D341Med (cell line): ENCODE measurements around the gene ARMC3.
"Not testable (repeated sequence)": the region's sequence is repeated elsewhere in the genome, so short reads cannot be mapped to it uniquely, and the experiment has no call there.

Experiments
- DNase-seq: peaks from one replicate; pipeline ENCODE4 v3.0.0; 2012; ENCODE audit warnings: low spot score

ARMC3 gene, protein sequence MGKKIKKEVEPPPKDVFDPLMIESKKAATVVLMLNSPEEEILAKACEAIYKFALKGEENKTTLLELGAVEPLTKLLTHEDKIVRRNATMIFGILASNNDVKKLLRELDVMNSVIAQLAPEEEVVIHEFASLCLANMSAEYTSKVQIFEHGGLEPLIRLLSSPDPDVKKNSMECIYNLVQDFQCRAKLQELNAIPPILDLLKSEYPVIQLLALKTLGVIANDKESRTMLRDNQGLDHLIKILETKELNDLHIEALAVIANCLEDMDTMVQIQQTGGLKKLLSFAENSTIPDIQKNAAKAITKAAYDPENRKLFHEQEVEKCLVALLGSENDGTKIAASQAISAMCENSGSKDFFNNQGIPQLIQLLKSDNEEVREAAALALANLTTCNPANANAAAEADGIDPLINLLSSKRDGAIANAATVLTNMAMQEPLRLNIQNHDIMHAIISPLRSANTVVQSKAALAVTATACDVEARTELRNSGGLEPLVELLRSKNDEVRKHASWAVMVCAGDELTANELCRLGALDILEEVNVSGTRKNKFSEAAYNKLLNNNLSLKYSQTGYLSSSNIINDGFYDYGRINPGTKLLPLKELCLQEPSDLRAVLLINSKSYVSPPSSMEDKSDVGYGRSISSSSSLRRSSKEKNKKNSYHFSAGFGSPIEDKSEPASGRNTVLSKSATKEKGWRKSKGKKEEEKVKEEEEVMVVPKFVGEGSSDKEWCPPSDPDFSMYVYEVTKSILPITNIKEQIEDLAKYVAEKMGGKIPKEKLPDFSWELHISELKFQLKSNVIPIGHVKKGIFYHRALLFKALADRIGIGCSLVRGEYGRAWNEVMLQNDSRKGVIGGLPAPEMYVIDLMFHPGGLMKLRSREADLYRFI

DNA sequence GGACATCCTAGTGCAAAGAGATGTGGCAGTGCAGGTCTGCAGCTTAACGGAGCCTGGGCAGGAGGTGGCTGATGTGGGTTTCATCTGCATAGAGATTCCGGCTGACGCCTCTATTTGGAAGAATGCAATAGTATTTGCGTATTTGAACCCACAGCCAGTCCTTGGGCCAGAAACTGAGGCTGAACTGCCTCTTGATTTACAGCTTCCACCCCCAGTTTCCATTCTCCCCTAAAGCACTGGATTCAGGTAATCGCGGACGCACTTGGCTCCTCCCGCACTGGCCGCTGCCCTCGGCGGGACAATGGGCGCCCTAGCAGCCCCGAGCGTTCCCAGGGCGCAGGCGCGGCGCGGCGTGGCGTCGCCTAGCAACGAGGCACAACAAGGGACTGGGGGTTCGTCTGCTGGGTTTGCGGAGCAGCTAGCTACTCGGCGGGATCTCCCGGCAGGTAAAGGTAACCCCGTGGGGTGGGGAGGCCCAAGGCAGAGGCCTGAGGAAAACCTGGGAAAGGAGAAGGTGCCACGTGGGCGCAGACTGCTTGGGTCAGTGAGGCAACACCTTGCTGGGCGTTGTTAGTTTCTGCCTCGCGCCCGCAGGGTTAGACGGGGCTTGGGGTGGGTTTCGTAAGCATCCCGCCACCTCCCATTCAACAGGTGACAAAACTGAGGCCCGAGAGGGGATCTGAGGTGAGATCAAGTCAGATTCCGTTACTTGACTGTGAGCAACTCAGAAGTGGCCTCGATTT lies at the start of gene ARMC3:
ARMC3 (plus strand) TSS at position 393 of the 743 bp plus-strand sequence. CDS start 3,944 bp downstream, outside the sequence.
- peak; percentile 27 for DNase-seq

DNA sequence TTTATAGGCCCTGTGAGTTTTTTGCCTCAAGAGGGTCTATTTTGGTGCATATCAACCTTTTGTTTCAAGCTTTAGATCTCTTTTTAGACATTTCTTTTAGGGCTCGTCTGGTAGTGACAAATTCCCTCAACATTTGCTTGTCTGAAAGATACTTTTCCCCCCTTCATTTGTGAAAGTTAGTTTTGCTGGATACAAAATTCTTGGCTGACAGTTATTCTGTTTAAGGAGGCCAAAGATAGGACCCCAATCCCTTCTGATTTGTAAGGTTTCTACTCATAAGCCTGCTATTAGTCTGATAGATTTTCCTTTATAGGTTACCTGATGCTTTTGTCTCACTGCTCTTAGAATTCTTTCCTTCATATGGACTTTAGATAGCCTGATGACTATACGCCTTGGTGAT lies 36.1 kb upstream of the ARMC3 start:
- no peak for DNase-seq

DNA sequence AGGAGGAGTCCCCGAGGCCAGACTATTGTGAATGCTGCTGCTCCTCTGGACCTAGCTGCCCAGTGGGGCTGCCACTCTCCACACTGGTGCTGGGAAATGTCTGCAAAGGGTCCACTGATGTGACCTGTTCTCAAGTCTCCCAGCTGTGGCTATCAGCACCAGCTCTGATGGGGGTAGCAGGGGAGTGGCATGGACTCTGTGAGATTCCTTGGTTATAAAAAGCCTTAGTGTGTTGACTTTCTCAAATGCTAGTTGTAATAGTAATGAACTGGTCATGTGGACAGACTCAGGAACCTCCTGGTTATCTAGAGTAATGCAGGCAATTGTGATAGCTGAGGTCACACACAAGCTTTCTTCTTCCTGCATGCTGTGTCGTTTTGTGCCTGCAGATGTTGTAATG lies 34.1 kb upstream of the ARMC3 start:
- no peak for DNase-seq

DNA sequence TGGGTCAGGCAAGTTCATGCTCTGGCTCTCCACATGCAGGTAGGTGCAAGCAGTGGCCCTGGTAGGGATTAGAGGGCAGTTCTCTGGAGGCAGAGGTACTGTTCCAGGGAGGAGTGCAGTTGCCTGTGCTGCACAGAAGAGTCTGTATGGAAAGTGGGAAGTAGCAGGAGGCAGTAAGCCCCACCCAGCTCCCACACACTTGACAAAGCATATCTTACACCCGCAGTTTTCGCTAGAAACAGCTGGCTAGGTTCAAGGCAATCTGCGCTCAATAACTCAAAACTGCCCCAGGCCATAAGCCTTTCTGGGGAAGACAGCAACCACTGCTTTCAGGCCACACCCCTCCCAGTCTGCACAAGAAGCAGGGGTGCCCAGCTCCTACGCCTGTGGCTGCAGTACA lies 33.1 kb upstream of the ARMC3 start:
- no peak for DNase-seq

DNA sequence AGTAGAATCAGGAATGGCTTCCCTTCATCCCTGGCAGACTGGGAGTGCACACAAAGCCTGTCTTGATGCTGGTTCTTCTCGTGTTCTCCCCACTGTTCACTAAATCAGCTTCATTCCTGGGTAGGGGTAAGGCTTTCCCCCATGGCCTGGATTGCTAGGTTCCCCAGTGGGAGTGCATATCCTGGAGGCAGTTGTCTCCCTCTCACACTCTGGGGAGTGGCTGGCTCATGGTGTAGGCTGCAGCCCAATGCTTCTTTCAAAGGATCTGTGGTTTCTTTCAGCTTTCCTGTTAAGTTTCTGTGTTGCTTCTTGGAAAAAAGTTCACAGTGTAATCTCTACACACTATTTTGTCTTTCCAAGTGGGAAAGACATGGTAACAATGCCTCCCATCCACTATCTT lies 32.6 kb upstream of the ARMC3 start:
- no peak for DNase-seq

DNA sequence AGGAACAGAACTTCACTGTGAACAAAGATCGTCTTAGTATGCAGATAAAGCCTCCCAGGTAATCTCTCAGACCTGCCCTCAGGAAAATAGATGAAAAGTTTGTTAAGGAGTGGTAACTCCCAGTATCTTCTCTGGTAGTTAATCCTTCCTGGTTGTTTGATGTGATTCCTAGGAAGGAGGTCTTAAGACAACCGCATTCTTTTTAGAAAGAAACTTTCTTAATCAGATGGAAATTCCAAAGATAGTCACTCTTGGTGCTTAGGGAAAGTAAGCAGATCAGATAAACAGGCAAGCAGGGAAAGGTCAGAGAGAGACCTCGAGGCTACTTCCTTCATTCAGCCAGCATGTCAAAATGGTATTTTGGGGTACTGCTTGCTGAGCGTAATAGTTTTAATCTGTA lies 30.5 kb upstream of the ARMC3 start:
- no peak for DNase-seq

DNA sequence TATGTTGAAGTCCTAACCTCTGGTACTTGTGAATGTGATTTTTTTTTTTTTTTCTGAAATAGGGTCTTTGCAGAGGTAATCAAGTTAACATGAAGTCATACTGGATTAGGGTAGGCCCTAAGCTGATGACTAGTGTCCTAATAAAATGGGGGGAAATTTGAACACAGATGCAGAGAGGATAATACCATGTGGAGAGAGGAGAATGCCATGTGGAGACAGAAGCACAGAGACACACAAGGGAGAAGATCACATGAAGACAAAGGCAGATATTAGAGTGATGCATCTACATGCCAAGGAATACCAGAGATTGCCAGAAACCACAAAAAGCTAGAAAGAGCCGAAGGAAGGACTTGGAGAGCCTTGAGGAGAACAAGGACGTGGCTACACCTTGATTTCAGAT lies 28.5 kb upstream of the ARMC3 start:
- no peak for DNase-seq

DNA sequence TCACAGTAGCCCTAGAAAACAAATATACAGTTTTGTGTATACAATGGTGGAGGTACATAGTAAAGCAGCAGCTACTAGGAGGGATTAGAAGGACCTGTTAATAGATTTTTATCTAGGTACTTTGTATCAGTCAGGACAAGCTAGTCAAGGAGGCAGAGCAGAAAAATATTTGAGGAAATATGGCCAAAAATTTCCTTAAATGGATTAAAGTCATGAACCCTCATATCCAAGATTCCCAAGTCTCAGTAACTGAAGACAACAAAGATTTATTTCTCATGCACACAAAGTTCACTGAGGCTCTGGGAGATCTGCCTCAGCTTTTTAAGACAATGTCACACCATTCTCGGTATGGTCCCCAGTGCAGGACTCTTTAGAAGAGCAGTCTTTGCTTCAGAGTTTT lies 28.1 kb upstream of the ARMC3 start:
- no peak for DNase-seq

DNA sequence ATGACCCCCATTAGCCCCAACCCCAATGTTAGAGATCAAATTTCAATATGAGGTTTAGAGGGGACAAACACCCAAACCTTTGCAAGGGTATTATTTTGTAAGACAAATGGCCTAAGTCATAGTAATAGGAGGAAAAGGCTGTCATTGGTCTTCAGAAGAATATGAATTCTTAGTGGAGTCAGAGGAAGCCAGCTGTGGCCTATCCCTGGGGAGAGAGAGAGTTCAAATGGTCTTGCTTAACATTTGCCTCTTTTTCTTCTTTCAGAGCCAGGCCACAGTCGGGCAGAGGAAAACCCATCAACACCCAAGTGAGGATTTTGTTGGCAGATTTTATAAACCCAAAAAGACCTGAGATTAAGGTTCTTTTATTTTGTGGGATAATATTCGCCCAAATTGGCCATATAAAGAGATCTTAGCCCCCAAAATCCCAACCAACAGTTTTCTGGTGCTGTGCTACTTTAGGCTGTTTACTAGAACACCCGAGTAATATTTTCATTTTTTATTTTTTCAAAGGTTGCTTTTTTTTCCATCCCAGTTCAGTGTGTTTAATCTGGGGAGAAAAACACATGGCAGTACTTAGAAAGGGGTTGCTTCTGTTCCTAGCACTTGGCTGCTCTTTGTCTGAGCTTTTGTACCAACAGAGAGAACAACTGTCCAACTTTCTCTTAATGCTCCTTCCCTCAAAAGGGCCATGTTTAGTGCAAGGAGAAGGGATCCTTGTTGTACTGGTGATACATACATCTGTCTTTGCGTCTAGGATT lies 26.8 kb upstream of the ARMC3 start:
- no peak for DNase-seq

DNA sequence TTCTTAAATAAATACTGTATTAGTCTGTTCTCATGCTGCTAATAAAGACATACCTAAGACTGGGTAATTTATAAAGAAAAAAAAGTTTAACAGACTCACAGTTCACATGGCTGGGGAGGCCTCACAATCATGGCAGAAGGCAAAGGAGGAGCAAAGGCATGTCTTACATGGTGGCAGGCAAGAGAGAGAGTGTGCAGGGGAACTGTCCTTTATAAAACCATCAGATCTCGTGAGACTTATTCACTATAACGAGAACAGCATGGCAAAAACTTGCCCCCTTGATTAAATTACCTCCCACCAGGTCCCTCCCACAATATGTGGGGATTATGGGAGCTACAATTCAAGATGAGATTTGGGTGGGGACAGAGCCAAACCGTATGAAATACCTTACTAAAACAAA lies 25.7 kb upstream of the ARMC3 start:
- DNase-seq: not testable (repeated sequence)

DNA sequence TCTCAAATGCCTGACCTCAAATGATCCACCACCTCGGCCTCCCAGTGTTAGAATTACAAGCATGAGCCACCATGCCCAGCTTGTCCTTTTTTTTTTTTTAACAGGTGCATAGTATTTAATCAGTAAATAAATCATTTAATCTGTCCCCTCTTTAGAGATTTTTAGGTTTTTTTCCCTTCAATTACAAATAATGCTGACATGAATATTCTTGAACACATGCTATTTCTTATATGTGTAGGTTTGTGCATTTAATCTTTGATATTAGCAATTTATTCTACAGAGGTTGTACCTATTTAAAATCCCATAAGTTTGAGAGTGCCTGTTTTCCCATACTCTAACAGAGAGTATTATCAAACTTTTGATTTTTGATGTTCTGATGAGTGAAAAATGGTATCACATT lies 24.2 kb upstream of the ARMC3 start:
- no peak for DNase-seq

DNA sequence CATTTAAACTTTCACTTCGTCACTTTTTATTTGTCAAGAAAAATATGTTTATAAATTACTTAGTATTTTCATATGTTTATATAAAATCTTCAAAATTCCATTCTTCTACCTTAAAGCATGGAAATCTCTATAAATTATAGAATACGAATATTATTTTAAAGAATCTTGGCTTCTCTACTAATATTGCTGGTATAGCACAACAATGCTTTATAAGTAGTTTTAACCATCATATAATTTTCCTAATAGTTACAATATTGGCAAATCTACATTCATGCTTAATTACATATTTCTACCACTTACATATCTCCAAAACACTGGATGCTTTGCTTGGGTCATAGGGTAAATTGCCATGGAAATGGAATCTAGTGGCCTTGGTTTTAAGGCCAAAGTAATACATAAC lies 21.1 kb upstream of the ARMC3 start:
- no peak for DNase-seq

DNA sequence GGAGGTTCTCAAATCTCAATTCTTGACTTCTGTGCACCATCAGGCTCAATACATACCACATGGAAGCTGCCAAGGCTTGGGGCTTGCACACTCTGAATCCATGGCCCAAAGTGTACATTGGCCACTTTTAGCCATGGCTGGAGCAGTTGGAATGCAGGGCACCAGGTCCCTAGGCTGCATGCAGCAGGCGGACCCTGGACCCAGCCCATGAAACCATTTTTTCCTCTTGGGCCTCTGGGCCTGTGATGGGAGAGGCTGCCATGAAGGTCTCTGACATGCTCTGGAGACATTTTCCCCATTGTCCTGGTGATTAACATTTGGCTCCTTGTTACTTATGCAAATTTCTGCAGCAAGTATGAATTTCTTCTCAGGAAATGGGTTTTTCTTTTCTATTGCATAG lies 19.0 kb upstream of the ARMC3 start:
- no peak for DNase-seq

DNA sequence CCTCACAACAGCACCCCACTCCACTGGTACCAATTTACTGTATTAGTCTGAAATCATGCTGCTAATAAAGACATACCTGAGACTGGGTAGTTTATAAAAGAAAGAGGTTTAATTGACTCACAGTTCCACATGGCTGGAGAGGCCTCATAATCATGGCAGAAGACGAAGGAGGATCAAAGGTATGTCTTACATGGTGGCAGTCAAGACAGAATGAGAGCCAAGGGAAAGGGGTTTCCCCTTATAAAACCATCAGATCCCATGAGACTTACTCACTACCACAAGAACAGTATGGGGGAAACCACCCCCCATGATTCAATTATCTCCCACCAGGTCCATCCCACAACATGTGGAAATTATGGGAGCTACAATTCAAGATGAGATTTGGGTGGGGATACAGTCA lies 18.2 kb upstream of the ARMC3 start:
- not testable (repeated sequence) for DNase-seq

DNA sequence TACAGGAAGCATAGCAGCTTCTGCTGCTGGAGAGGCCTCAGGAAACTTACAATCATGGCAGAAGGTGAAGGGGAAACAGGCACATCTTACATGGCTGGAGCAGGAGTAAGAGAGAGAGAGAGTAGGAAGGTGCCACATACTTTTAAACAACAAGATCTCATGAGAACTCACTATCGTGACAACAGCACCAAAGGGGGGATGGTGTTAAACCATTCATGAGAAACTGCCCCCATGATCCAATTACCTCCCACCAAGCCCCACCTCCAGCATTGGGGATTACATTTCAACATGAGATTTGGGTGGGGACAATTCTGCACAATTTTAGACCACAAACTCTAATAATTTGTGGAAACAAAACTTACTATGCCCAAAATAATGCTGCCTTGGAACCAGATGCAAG lies 16.8 kb upstream of the ARMC3 start:
- no peak for DNase-seq

DNA sequence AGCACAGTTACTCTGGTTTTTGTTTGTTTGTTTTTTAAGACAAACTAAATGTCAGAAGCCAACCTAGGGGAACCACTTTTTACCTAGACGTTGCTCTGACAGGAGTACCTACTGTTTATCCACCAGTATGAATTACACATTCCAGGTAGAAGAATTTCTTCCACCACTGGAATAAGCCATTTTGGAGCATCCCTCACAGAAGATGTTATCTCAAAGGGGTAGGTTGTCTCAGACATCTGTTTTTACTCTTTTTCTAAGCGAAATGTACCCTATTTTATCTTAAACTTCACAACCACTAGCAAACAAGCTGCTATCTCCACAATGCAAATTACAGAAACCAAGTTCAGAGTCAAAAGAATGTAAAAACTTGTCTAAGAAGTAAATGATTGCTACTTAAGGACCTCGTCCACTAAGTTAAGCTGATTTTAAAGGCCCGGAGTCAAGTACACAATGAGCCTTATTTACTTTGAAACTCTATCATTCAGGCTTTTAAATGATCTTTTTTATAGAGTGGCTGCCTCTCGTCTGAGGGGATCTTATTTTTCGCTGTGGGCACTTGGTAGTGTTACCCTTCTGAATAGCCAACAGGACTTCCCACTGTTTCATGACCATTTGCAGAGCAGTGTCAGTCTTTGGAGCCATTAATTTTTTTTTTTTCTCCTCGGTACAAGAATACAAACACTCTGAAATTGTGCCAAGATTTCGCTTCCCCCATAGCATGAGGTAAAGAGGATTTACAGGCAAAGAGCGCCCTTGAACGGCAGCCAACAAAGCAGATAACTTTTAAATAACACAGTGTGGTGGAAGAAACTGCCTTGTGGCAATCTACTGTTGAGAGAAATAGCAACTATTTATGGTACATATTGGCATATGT lies 15.7 kb upstream of the ARMC3 start:
- DNase-seq: peak; percentile 53

DNA sequence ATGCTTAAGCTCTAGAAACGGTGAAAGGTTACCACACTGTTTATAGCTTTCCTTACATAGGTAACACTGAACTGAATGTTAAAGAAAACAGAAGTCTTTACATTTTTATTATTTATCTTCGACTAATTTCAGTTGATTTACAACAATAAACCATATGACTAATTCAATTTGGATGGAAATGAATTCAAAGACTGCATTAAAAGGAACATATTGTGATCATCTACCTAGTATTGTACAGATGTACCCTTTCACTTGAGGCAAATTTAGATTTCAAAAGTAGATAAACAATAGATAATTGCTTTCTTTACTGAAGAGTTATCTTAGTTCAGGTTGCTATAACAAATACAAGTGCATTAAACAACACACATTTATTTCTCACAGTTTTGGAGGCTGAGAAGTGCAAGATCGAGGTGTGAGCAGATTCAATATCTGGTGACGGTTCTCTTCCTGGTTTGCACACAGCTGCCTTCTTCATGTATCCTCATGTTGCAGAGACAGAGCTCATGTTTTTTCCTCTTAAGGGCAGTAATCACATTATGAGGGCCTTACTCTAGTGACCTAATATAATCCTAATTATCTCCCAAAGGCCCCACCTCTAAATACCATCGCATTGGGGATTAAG lies 15.0 kb upstream of the ARMC3 start:
- no peak for DNase-seq

DNA sequence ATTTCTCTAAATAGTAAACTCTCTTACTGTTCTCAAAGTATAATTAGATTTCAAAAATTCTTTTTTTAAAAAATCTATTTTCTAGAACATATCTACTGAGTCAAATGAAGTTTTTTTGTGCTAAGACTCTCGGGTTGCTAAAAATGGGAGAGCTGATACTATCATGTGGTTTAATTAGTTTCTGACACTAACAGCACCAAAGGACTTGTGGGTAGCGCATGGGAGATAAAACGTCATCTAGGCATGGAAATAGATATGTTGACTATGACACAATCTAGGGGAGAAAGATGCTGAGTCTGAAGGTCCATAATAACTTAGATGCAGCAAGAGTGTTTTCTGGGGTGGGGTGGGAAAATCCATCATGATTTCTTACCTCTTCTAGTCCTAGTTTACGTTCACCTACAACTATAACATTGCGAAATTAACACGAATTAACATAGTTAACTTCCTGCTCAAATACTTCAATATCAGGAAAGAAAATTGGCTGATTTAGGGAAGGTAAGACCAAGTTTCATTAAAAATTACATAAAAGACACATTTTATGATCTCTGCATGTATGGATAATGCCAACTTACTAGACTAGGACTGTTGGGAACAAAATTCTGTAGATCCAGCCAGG lies 14.3 kb upstream of the ARMC3 start:
- no peak for DNase-seq

DNA sequence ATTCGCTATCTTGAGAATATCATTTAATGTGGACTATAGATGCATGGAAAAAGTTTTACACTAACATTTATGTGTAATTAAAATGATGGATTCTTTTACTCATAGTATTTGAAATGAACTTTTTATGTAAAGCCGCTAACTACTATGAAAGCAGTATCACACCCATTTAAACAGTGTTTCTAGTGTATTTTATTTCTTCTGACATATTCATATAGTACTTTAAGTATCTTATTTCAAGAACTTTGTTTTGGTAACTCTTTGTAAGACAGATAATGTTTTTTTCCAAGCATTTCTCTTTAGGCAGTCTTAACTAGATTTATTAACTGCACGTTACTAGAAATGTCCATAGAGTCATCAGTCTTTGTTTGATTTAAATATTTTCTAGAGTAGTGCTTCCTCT lies 12.5 kb upstream of the ARMC3 start:
- no peak for DNase-seq

DNA sequence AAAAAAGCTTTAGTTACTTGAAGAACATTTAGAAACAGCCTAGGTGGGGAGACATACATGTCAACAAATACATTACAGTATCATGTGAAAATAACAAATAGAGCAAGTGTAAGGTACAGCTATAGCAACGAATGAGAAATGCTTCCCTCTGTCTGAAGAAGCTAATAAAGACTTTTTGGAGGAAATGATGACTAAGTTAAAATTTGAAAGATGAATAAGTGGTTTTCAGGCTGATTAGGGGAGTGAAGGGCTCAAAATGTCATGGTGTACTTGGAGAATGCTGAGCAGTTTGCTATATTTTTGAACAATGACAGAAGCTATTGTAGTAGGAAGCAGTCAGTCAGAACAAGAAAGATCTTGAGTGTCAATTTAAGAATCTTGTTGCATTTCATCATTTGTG lies 2.8 kb upstream of the ARMC3 start:
- no peak for DNase-seq
